HepG2 (cell line): ENCODE data around the gene MICALL2. TPM values are rescaled to one million over a fixed set of nuclear protein-coding genes. Genes with fewer than 3 reads are reported as not detected.
A peak's percentile ranks its signal among the peaks of the same experiment; 100 is the strongest.

Source experiments
- ATAC-seq: fragments of 200-7000 bp; cut with Tn5 transposase; 3 replicates; pipeline ENCODE4 v1.9.1; 2020; ENCODE audit warnings: mild to moderate bottlenecking, moderate library complexity
- BruUV-seq: library from RNA; stranded (reverse); fragments of 400-500 nt; replicated peaks from 2 replicates; lab custom pipeline; 2021; lab: Mats Ljungman, UMichigan
- CTCF ChIA-PET: fragments of 300-600 bp; formaldehyde crosslinking; extraction: SDS; loops from one replicate; lab custom pipeline; 2021; ENCODE audit warnings: low total read pairs, inconsistent platforms, low intra/inter-chr PET ratio; lab: Yijun Ruan, JAX
- POLR2A ChIA-PET: fragments of 350-600 bp; sonication (Branson Sonifier 250); formaldehyde crosslinking; loops from one replicate; lab custom pipeline; 2020; ENCODE audit warnings: antibody characterized with exemption, inconsistent platforms; lab: Yijun Ruan, JAX
- DNase-seq: peaks from one replicate; pipeline ENCODE4 v3.0.0-alpha.2; 2015; ENCODE audit warnings: low spot score
- FAIRE-seq: peaks from 3 replicates; lab custom pipeline; 2011; peaks lifted over from hg19 to GRCh38; lab: Jason Lieb, UNC
- H2AFZ ChIP-seq: one replicate; pipeline ENCODE4 v1.6.1; 2011; ENCODE audit warnings: low read length, inconsistent platforms
- H3K27ac ChIP-seq: fragments of 300-600 bp; 3 replicates; pipeline ENCODE4 v1.8.0; 2011; ENCODE audit warnings: mixed run types, mild to moderate bottlenecking, mixed read lengths, low read length, inconsistent platforms; ENCODE audit not compliant: insufficient read depth; ENCODE audit errors: extremely low read length
- H3K27me3 ChIP-seq, 2 experiments: fragments of 200-600 bp in 1 of 2; 2 replicates in 1 of 2; 3 replicates in 1 of 2; pipeline versions ENCODE4 v1.6.0 to v1.8.0; 2011; ENCODE audit warnings: low read length in 2 of 2, mild to moderate bottlenecking in 2 of 2, moderate library complexity in 2 of 2, inconsistent platforms in 1 of 2; ENCODE audit not compliant: insufficient read depth in 2 of 2, control insufficient read depth in 1 of 2
- H3K36me3 ChIP-seq, 2 experiments: fragments of 200-600 bp in 1 of 2; replicated peaks in 1 of 2; 2 replicates in 1 of 2; 3 replicates in 1 of 2; pipeline versions ENCODE4 v1.5.1 to v1.8.0; 2011; ENCODE audit warnings: low read length in 2 of 2, inconsistent platforms in 1 of 2; ENCODE audit not compliant: insufficient read depth in 2 of 2, control insufficient read depth in 1 of 2
- H3K4me1 ChIP-seq: 2 replicates; pipeline ENCODE4 v1.5.1; 2012; ENCODE audit warnings: low read length, inconsistent platforms; ENCODE audit not compliant: insufficient read depth
- H3K4me2 ChIP-seq: 2 replicates; pipeline ENCODE4 v1.6.0; 2011; ENCODE audit warnings: low read depth, low read length, inconsistent platforms
- H3K4me3 ChIP-seq, 3 experiments: fragments of 200-600 bp in 1 of 3; sonication (generic), shearing (Covaris generic) in 1 of 3; replicated peaks in 1 of 3; 2 replicates each; pipeline ENCODE4 v1.5.1; 2011 to 2016; ENCODE audit warnings: low read length in 3 of 3, inconsistent platforms in 2 of 3, low read depth in 2 of 3, mild to moderate bottlenecking in 2 of 3, control low read depth in 1 of 3, mixed read lengths in 1 of 3; ENCODE audit not compliant: insufficient read depth in 1 of 3
- H3K79me2 ChIP-seq: one replicate; pipeline ENCODE4 v1.6.1; 2011; ENCODE audit warnings: low read length, inconsistent platforms; ENCODE audit not compliant: insufficient read depth
- H3K9ac ChIP-seq: 2 replicates; pipeline ENCODE4 v1.6.0; 2011; ENCODE audit warnings: mild to moderate bottlenecking, low read depth, low read length, inconsistent platforms; ENCODE audit not compliant: insufficient read depth
- H3K9me3 ChIP-seq: 2 replicates; pipeline ENCODE4 v1.5.1; 2012; ENCODE audit warnings: mild to moderate bottlenecking, low read length
- H4K20me1 ChIP-seq: 2 replicates; pipeline ENCODE4 v1.6.0; 2011; ENCODE audit warnings: inconsistent platforms, mild to moderate bottlenecking, low read length, moderate library complexity; ENCODE audit not compliant: insufficient read depth
- ARNTL ChIP-seq: sonication (generic); formaldehyde crosslinking; IDR thresholded peaks from 2 replicates; pipeline ENCODE4 v1.4.0; 2020; ENCODE audit warnings: mild to moderate bottlenecking, missing genetic modification reagents
- CAMTA2 ChIP-seq: sonication (generic); formaldehyde crosslinking; IDR thresholded peaks from 2 replicates; pipeline ENCODE4 v1.4.0; 2020; ENCODE audit warnings: mild to moderate bottlenecking, missing genetic modification reagents, borderline replicate concordance
- DMAP1 ChIP-seq: IDR thresholded peaks from 2 replicates; pipeline ENCODE4 v1.6.1; 2016
- FIP1L1 ChIP-seq: fragments of 200-400 bp; formaldehyde crosslinking; IDR thresholded peaks from 2 replicates; pipeline ENCODE4 v1.6.1; 2018; ENCODE audit warnings: low read depth, mild to moderate bottlenecking, low read length, moderate library complexity, borderline replicate concordance; ENCODE audit not compliant: insufficient read depth
- HOXD1 ChIP-seq: sonication (generic); formaldehyde crosslinking; IDR thresholded peaks from 2 replicates; pipeline ENCODE4 v1.5.0; 2020; ENCODE audit warnings: missing genetic modification reagents
- IKZF1 ChIP-seq: fragments of 450-650 bp; IDR thresholded peaks from 2 replicates; pipeline ENCODE4 v1.7.1; 2016
- ISL2 ChIP-seq: sonication (generic); formaldehyde crosslinking; IDR thresholded peaks from 2 replicates; pipeline ENCODE4 v1.5.0; 2020; ENCODE audit warnings: missing genetic modification reagents
- MAZ ChIP-seq, 2 experiments: sonication (generic) in 1 of 2; formaldehyde crosslinking in 1 of 2; IDR thresholded peaks; 2 replicates each; pipeline versions ENCODE4 v1.5.0 to v1.6.1; 2012 to 2020; ENCODE audit warnings: low read depth in 2 of 2, mild to moderate bottlenecking in 2 of 2, borderline replicate concordance in 1 of 2, improper control_type of control experiment in 1 of 2, low read length in 1 of 2, missing genetic modification reagents in 1 of 2, moderate library complexity in 1 of 2
- MIER2 ChIP-seq: IDR thresholded peaks from 2 replicates; pipeline ENCODE4 v1.6.1; 2016; ENCODE audit warnings: missing biosample characterization, missing genetic modification reagents
- NFYC ChIP-seq: IDR thresholded peaks from 2 replicates; pipeline ENCODE4 v1.6.1; 2016; ENCODE audit warnings: missing genetic modification reagents, missing compliant biosample characterization
- NONO ChIP-seq, 2 experiments: fragments of 450-650 bp in 1 of 2; sonication (generic) in 1 of 2; formaldehyde crosslinking in 1 of 2; IDR thresholded peaks in 1 of 2; conservative IDR thresholded peaks in 1 of 2; 2 replicates each; pipeline versions ENCODE4 v1.6.1 to v1.8.0; 2017 to 2022; ENCODE audit warnings: mild to moderate bottlenecking in 1 of 2, missing genetic modification reagents in 1 of 2, moderate library complexity in 1 of 2
- RFX3 ChIP-seq: IDR thresholded peaks from 2 replicates; pipeline ENCODE4 v1.6.1; 2016; ENCODE audit warnings: missing biosample characterization, missing genetic modification reagents
- SMC3 ChIP-seq: IDR thresholded peaks from 2 replicates; pipeline ENCODE4 v1.6.1; 2011; ENCODE audit warnings: low read length, improper control_type of control experiment
- SNAPC2 ChIP-seq: sonication (generic); formaldehyde crosslinking; IDR thresholded peaks from 2 replicates; pipeline ENCODE4 v1.8.1; 2022; ENCODE audit warnings: mild to moderate bottlenecking, missing genetic modification reagents
- TBL1XR1 ChIP-seq: fragments of 150-350 bp; IDR thresholded peaks from 2 replicates; pipeline ENCODE4 v1.6.1; 2014; ENCODE audit warnings: borderline replicate concordance, low read length; ENCODE audit not compliant: partially characterized antibody
- TCF12 ChIP-seq, 2 experiments: fragments of 450-650 bp in 1 of 2; sonication (generic) in 1 of 2; formaldehyde crosslinking in 1 of 2; IDR thresholded peaks; 2 replicates each; pipeline versions ENCODE4 v1.6.1 to v1.8.0; 2017 to 2022; ENCODE audit warnings: antibody characterized with exemption in 1 of 2, mild to moderate bottlenecking in 1 of 2, missing genetic modification reagents in 1 of 2, moderate library complexity in 1 of 2
- ZBTB8A ChIP-seq: sonication (generic); formaldehyde crosslinking; IDR thresholded peaks from 2 replicates; pipeline ENCODE4 v1.4.0; 2020; ENCODE audit warnings: mild to moderate bottlenecking, low read depth, missing genetic modification reagents, borderline replicate concordance
- ZNF225 ChIP-seq: sonication (generic); formaldehyde crosslinking; IDR thresholded peaks from 2 replicates; pipeline ENCODE4 v1.4.0; 2020; ENCODE audit warnings: mild to moderate bottlenecking, missing genetic modification reagents
- ZNF251 ChIP-seq: sonication (generic); formaldehyde crosslinking; IDR thresholded peaks from 2 replicates; pipeline ENCODE4 v1.9.0; 2021; ENCODE audit warnings: mild to moderate bottlenecking, missing genetic modification reagents
- ZNF652 ChIP-seq: IDR thresholded peaks from 2 replicates; pipeline ENCODE4 v1.6.1; 2016; ENCODE audit warnings: low read depth, borderline replicate concordance
- ZSCAN9 ChIP-seq: IDR thresholded peaks from 2 replicates; pipeline ENCODE4 v1.6.1; 2016; ENCODE audit warnings: borderline replicate concordance
- WGBS: methylation state at CpG from one replicate; pipeline ENCODE4 v1.1.6; 2017; ENCODE audit warnings: low lambda C conversion rate; 5-methylcytosine and 5-hydroxymethylcytosine counted together
- in situ Hi-C: cut with HindIII; loops from 2 replicates; pipeline ENCODE4 v1.10.0; 2017; ENCODE audit warnings: low pct_unique_long_range_greater_than_20kb; ENCODE audit not compliant: extremely low pct_ligation_motif_present
- intact Hi-C: fragments of 100-400 bp; cut with micrococcal nuclease; formaldehyde crosslinking; loops from one replicate; pipeline ENCODE4 v1.10.0; 2022; ENCODE audit not compliant: unreplicated experiment
- polyA plus RNA-seq, 8 experiments: library from polyadenylated mRNA; depleted of rRNA in 3 of 8; stranded (reverse) in 7 of 8; unstranded in 1 of 8; fragments of >200 nt; fragmentation: Illumina TruSeq in 4 of 8; extraction: Trizol in 4 of 8; gene quantifications; 2 replicates each; pipeline versions ENCODE4 v1.2.1 to v1.2.3, GENCODE V29; 2011 to 2016; ENCODE audit warnings: low read depth in 4 of 8, missing spikeins in 1 of 8, mixed read lengths in 1 of 8; ENCODE audit not compliant: insufficient read depth in 1 of 8
- total RNA-seq, 5 experiments: library from RNA; depleted of rRNA; stranded (reverse); fragments of >200 nt; fragmentation: Illumina TruSeq; extraction: Trizol; gene quantifications; 2 replicates each; pipeline ENCODE4 v1.2.3, GENCODE V29; 2016; ENCODE audit warnings: low read depth in 1 of 5
- TF ChIP-seq, protein P1 (sequence below): sonication (generic); formaldehyde crosslinking; conservative IDR thresholded peaks from 2 replicates; pipeline ENCODE4 v1.4.0; 2020; ENCODE audit warnings: mild to moderate bottlenecking, missing genetic modification reagents, moderate library complexity

Gene MICALL2
- total and polyA plus RNA-seq, 2 of the 13 experiments (the other 11 are each of a cell fraction or from before 2014, with no cell fraction given), result 5.8 to 12.4 TPM

- intact Hi-C loops (no loop called here), in situ Hi-C loops (loop anchor here (5.0 kb wide), 1 partner anchor 35 kb away; no protein-coding TSS in a partner anchor)
- no peaks in the 10 kb centered on the region for H3K79me2 ChIP-seq
- no peak overlapping the region for H2AFZ ChIP-seq
- no peak for DNase-seq
- ChIA-PET CTCF (interaction anchor here (1.1 to 1.4 kb wide), 2 partner anchors 206 kb away, joined by 4 to 13 read pairs; no protein-coding TSS in a partner anchor), POLR2A (no interaction called here)
- 0% methylated on average over 8 of the region's 22 CpGs for whole genome bisulfite sequencing
- peaks cover 3 to 10% of the 10 kb centered on the region in 2 experiments; a peak in 1 of 5 replicates for H3K27me3 ChIP-seq
- no peak overlapping the region for H3K4me3 ChIP-seq
- no peak overlapping the region for H3K9ac ChIP-seq
- FAIRE-seq, result no peak
- no peaks in the 10 kb centered on the region for H3K36me3 ChIP-seq
- H3K9me3 ChIP-seq, result no peaks in the 10 kb centered on the region
- ATAC-seq, result peak; percentile 30
- no peaks in the 10 kb centered on the region for H4K20me1 ChIP-seq
- BruUV-seq, result no TSS peak
- H3K4me1 ChIP-seq, result peaks cover 47% of the 10 kb centered on the region
- no peak overlapping the region for H3K4me2 ChIP-seq
- H3K27ac ChIP-seq, result no peak overlapping the region
- TF ChIP-seq, protein P1, sequence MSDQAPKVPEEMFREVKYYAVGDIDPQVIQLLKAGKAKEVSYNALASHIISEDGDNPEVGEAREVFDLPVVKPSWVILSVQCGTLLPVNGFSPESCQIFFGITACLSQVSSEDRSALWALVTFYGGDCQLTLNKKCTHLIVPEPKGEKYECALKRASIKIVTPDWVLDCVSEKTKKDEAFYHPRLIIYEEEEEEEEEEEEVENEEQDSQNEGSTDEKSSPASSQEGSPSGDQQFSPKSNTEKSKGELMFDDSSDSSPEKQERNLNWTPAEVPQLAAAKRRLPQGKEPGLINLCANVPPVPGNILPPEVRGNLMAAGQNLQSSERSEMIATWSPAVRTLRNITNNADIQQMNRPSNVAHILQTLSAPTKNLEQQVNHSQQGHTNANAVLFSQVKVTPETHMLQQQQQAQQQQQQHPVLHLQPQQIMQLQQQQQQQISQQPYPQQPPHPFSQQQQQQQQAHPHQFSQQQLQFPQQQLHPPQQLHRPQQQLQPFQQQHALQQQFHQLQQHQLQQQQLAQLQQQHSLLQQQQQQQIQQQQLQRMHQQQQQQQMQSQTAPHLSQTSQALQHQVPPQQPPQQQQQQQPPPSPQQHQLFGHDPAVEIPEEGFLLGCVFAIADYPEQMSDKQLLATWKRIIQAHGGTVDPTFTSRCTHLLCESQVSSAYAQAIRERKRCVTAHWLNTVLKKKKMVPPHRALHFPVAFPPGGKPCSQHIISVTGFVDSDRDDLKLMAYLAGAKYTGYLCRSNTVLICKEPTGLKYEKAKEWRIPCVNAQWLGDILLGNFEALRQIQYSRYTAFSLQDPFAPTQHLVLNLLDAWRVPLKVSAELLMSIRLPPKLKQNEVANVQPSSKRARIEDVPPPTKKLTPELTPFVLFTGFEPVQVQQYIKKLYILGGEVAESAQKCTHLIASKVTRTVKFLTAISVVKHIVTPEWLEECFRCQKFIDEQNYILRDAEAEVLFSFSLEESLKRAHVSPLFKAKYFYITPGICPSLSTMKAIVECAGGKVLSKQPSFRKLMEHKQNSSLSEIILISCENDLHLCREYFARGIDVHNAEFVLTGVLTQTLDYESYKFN (CRISPR knock-in tag), result no peak
- TF ChIP-seq MIER2 (CRISPR knock-in tag), result no peak
- no peak for TF ChIP-seq TBL1XR1
- no peak for TF ChIP-seq NONO (IDR thresholded peaks at IDR 0.05)
- 0 out of 2 replicates have a peak, but pooled peaks have one; percentile 14 for TF ChIP-seq NONO (CRISPR knock-in tag; conservative IDR thresholded peaks at IDR 0.05)
- no peak for TF ChIP-seq RFX3 (CRISPR knock-in tag)
- no peak for TF ChIP-seq HOXD1 (CRISPR knock-in tag)
- no peak for TF ChIP-seq DMAP1 (CRISPR knock-in tag)
- no peak for TF ChIP-seq IKZF1
- TF ChIP-seq TCF12 (IDR thresholded peaks at IDR 0.05), result no peak
- TF ChIP-seq TCF12 (CRISPR knock-in tag; IDR thresholded peaks at IDR 0.05), result no peak
- TF ChIP-seq ZNF225, result no peak
- no peak for TF ChIP-seq NFYC (CRISPR knock-in tag)
- 0 out of 2 replicates have a peak, but pooled peaks have one; percentile 42 for TF ChIP-seq ARNTL (CRISPR knock-in tag)
- no peak for TF ChIP-seq MAZ (IDR thresholded peaks at IDR 0.05; ENCODE audit: borderline replicate concordance, low read depth, low read length)
- 0 out of 2 replicates have a peak, but pooled peaks have one; percentile 18 for TF ChIP-seq MAZ (CRISPR knock-in tag; IDR thresholded peaks at IDR 0.05; ENCODE audit: low read depth)
- no peak for TF ChIP-seq CAMTA2
- no peak for TF ChIP-seq ZNF652 (CRISPR knock-in tag)
- no peak for TF ChIP-seq FIP1L1
- TF ChIP-seq SMC3, result no peak
- TF ChIP-seq ZSCAN9 (CRISPR knock-in tag), result no peak
- TF ChIP-seq ZBTB8A, result no peak
- no peak for TF ChIP-seq SNAPC2
- TF ChIP-seq ZNF251 (CRISPR knock-in tag), result no peak
- no peak for TF ChIP-seq ISL2 (CRISPR knock-in tag)
Measured at GRCh38 chr7:1431634-1432380, 27.5 kb downstream of the MICALL2 start.
